ENCODE results near the gene NKG7.
A peak's percentile ranks its signal among the peaks of the same experiment; 100 is the strongest.

Gene NKG7

DNA sequence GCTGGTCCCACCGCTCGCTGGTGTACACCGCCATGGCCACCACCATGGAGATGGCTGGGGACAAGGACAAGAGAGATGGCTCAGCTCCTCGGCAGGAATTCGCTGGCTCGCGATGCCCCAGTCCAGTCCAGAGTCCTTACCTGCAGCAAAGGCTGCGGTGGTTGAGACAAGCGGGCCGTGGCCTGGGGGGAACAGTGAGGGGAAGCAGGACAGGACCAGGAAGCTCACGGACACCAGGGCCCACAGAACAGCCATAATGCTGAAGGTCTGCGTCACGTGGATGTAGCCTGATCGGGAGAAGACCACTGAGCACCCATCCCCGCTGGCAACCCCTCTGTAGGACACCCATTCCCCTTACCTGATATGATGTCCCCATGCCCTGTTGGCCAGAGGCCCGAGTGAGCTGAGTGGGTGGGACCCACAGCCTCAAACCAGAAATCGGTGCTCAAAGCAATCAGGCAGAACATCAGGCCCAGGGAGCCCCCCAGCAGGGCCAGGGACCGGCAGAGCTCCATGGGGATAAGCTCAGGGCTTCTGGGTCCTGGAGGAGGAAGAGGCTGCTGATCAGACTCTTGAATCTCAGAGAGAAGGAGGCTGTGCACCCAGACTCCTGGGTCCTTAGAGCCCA, 319 bp downstream of the NKG7 start:
- Mint-ChIP-seq H3K9me3 (ENCODE audit: low read depth) (no peaks in the 10 kb centered on the region), H3K36me3 (peaks cover 4% of the 10 kb centered on the region), H3K4me1 (ENCODE audit: low read depth) (peaks cover 77% of the 10 kb centered on the region), H3K27me3 (no peaks in the 10 kb centered on the region), H3K4me3 (peak overlapping the region; percentile 87), H3K27ac (peak overlapping the region; percentile 94)

DNA sequence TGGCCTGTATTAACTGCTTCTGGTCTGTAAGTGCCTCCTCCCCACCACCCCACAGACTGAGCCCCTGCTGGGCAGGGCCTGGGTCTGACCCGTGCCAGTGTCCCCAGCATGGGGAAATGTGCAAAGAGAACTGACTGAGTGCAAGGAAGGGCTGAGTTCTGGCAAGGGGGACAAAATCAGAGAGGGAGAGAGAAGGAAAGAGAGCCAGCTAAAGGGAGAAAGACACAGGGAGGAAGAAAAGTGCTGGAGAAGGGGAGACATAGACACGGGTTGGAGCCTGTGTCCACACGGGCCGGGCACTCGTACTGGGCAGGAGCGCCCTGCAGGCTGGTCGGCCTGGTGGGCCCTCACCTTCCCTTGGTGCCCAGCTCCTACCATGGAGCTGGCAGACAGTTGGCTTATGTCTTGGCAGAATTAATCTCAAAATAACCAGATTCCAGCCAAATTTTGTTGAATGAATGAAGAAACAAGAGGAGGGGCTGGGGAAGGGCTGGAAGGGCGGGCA, 1.2 kb downstream of the NKG7 start:
- H3K9me3 Mint-ChIP-seq (ENCODE audit: low read depth): no peaks in the 10 kb centered on the region
- H3K27ac Mint-ChIP-seq: peak overlapping the region; percentile 94
- no peaks in the 10 kb centered on the region for H3K27me3 Mint-ChIP-seq
- H3K36me3 Mint-ChIP-seq: peaks cover 4% of the 10 kb centered on the region
- peaks cover 72% of the 10 kb centered on the region for H3K4me1 Mint-ChIP-seq (ENCODE audit: low read depth)
- peak overlapping the region; percentile 87 for H3K4me3 Mint-ChIP-seq

- Mint-ChIP-seq H3K36me3 (peaks cover 4% of the 10 kb centered on the region), H3K9me3 (ENCODE audit: low read depth) (no peaks in the 10 kb centered on the region), H3K4me1 (ENCODE audit: low read depth) (peaks cover 69% of the 10 kb centered on the region), H3K27ac (peak overlapping the region; percentile 94), H3K27me3 (no peaks in the 10 kb centered on the region), H3K4me3 (peak overlapping the region; percentile 87)
These were observed 2.2 kb downstream of the NKG7 start for GRCh38 chr19:51370230-51370629.

DNA sequence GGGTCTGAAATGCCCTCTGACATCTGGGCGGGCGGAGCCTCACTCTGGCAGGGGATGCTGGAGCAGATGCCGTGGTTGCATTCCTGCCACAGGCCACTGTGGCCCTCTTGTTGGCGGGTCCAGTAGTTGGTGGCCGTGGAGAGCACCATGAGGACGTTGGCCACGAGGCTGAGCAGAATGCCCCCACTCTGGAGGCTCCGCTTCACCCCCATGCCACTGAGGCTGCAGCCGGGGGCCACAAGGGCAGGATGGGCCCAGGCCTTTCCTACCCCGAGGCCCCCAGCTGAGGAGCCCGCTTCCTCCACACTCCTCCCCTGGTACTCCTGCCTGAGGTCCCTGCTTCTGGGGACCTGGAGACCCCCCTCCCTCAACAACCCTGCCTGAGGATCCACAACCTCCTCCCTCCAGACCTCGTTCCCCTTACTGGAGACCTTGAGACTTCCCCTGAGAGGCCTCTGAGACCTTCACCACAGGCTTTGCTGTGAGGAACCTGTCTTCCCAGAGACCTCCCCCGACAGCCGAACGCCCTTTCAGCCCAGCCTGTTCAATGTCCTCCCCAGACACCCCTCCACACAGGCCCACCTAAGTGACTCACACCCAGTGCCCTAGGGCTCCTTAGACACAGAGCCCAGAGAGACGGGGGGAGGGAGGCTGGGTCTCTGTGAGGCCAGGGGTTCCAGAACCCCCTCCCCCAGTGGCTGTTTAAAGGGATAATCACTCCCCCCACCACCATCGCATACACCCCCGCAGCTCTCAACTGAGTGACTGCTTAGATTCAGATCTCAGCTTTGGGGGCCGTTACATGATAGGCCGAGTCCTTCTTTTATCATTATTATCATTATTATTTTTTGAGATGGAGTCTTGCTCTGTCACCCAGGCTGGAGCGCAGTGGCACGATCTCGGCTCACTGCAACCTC, 3.8 kb downstream of the NKG7 start, which contains the start of gene CLDND2:
Gene CLDND2, minus strand, starts transcription at position 638 of the 917 bp plus-strand sequence. Its CDS starts 426 bp downstream, at position 212.
- peaks cover 66% of the 10 kb centered on the region for H3K4me1 Mint-ChIP-seq (ENCODE audit: low read depth)
- H3K36me3 Mint-ChIP-seq: peaks cover 4% of the 10 kb centered on the region
- no peaks in the 10 kb centered on the region for H3K27me3 Mint-ChIP-seq
- H3K9me3 Mint-ChIP-seq (ENCODE audit: low read depth): no peaks in the 10 kb centered on the region
- H3K27ac Mint-ChIP-seq: peak within 1 kb of the TSS; percentile 99
- peak within 1 kb of the TSS; percentile 100 for H3K4me3 Mint-ChIP-seq

DNA sequence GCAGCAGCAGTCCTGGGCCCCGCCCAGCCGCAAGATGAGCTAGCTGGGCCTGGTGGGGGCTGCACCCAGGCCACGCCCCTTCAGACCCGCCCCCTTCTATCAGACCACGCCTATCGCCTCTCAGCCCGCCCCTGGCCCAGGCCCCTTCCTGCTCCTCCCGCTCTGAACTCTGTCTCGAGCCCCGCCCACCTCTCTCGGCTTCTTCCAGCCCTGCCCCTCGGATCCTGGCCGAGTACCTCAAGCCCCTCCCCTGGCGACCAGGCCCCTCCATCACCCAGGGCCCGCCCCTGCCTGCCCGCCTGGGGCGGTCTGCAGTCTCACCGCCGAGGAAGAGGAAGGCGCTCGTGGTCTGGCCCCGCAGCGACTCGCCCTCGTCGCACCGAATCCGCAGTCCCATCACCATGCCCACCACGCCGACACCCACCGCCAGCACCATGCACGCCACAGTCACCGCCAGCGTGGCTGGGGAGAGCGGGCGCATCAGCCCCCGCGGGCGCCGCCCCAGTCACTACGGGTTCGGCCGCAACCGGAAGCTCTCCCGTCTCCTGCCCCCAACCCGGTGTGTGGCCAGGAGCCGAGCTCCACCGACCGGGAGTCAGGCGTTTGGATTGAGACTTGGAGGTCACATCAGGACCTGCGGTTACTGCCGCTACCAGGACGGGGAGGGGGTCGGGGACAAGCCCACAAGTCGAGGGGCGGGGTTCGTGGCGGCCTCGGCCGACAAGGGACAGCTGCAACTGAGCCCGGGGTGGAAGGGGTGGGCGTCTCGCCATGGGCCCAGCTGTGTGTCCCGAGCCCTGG, 4.7 kb downstream of the NKG7 start:
- H3K4me3 Mint-ChIP-seq: peak overlapping the region; percentile 100
- H3K27ac Mint-ChIP-seq: peak overlapping the region; percentile 99
- H3K27me3 Mint-ChIP-seq: no peaks in the 10 kb centered on the region
- H3K9me3 Mint-ChIP-seq (ENCODE audit: low read depth): no peaks in the 10 kb centered on the region
- H3K4me1 Mint-ChIP-seq (ENCODE audit: low read depth): peaks cover 66% of the 10 kb centered on the region
- H3K36me3 Mint-ChIP-seq: peaks cover 4% of the 10 kb centered on the region

GRCh38 chr19:51367255-51367564, 5.2 kb downstream of the NKG7 start:
- Mint-ChIP-seq H3K9me3 (ENCODE audit: low read depth) (no peaks in the 10 kb centered on the region), H3K4me1 (ENCODE audit: low read depth) (peaks cover 66% of the 10 kb centered on the region), H3K36me3 (peaks cover 4% of the 10 kb centered on the region), H3K27ac (peak overlapping the region; percentile 99), H3K27me3 (no peaks in the 10 kb centered on the region), H3K4me3 (peak overlapping the region; percentile 100)

GRCh38 chr19:51366389-51367254, 5.8 kb downstream of the NKG7 start:
- peak overlapping the region; percentile 99 for H3K27ac Mint-ChIP-seq
- H3K9me3 Mint-ChIP-seq (ENCODE audit: low read depth): no peaks in the 10 kb centered on the region
- H3K36me3 Mint-ChIP-seq: peaks cover 4% of the 10 kb centered on the region
- H3K27me3 Mint-ChIP-seq: no peaks in the 10 kb centered on the region
- peak overlapping the region; percentile 100 for H3K4me3 Mint-ChIP-seq
- H3K4me1 Mint-ChIP-seq (ENCODE audit: low read depth): peaks cover 65% of the 10 kb centered on the region

DNA sequence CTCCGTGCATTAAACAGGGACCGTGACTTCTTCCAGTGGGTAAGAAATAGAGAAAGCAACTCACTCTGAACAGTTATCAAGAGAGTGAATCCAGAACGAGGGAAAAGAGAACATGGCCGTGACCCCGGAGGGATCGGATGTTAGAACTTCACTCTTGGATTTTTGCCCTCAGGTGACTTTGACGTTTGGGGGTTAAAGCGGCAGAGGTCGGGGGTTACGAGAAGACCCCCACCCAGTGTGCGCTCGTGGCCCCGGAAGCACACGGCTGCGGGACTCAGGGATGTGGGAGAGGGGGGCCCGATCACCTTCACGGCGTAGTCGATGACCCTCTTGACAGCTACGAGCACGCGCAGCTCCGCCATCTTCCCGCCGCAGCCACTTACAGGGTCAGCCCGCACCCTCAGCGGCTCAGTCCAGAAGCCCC, 6.5 kb downstream of the NKG7 start, which contains the start of gene ETFB:
Gene ETFB, minus strand, starts transcription at position 424 of the 424 bp plus-strand sequence. Its CDS starts 62 bp downstream, at position 362.
- H3K36me3 Mint-ChIP-seq: peaks cover 4% of the 10 kb centered on the region
- peak within 1 kb of the TSS; percentile 99 for H3K27ac Mint-ChIP-seq
- peak within 1 kb of the TSS; percentile 100 for H3K4me3 Mint-ChIP-seq
- H3K27me3 Mint-ChIP-seq: no peaks in the 10 kb centered on the region
- H3K4me1 Mint-ChIP-seq (ENCODE audit: low read depth): peaks cover 59% of the 10 kb centered on the region
- no peaks in the 10 kb centered on the region for H3K9me3 Mint-ChIP-seq (ENCODE audit: low read depth)

DNA sequence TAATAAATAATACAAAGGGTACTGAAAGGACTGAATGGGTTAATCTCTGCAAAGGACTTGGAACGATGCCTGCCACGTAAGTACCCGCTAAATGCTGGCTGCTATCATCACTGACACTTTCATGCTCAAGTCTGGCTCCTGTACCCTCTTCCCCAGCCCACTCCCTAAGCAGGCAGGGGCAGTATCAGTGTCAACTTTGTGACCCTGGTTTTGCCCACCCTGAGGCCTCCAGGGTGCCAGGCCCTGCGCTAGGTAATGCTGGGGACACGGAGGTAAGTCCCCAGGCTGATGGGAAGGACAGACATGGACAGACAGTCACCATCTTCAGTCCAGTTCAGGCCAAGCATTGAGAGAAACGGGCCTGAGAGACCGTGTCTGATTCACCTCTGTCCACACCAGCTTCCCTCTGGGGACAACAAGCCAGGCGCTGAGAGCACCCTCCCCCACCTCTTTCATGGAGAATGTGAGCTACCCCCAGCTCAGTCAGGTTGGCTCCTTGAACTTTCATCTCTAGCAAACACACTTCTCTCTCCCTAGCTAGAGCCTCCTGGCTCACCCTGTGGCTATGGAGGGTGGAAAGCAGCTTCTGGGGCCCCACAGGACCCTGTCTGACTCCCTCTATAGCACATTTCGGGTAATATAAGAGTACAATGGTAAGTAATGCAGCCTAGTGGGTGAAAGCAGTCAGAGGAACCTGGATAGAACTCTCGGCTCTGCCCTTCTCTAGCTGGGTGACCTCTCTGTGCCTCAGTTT, 7.1 kb downstream of the NKG7 start:
- H3K4me1 Mint-ChIP-seq (ENCODE audit: low read depth): peaks cover 56% of the 10 kb centered on the region
- H3K36me3 Mint-ChIP-seq: peaks cover 3% of the 10 kb centered on the region
- peak overlapping the region; percentile 99 for H3K27ac Mint-ChIP-seq
- H3K27me3 Mint-ChIP-seq: no peaks in the 10 kb centered on the region
- H3K9me3 Mint-ChIP-seq (ENCODE audit: low read depth): no peaks in the 10 kb centered on the region
- H3K4me3 Mint-ChIP-seq: peak overlapping the region; percentile 100

- H3K4me3 Mint-ChIP-seq: peak overlapping the region; percentile 80
- no peaks in the 10 kb centered on the region for H3K27me3 Mint-ChIP-seq
- H3K4me1 Mint-ChIP-seq (ENCODE audit: low read depth): peaks cover 54% of the 10 kb centered on the region
- no peaks in the 10 kb centered on the region for H3K36me3 Mint-ChIP-seq
- H3K27ac Mint-ChIP-seq: peak overlapping the region; percentile 92
- no peaks in the 10 kb centered on the region for H3K9me3 Mint-ChIP-seq (ENCODE audit: low read depth)
These were observed 8.0 kb downstream of the NKG7 start for GRCh38 chr19:51364200-51365106.

DNA sequence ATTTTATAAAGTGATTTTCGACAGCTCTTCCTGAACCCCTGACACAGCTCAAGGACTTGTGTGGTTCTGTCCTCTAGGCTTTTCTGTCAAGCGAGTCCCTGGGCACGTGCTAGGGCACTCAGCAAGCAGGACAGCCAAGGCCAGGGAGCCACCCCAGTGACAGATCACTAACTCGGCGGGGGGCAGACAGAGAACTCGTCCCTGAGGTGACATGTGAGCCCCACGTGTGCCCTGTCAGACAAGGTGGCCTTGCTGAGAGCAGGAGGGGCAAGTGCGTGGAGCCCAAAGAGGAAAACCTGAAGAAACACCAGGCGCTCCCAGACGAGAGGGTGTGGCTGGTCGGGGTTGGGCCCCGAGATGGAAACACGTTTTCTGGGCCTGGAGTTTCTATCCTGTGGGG, 11.2 kb downstream of the NKG7 start:
- Mint-ChIP-seq H3K27me3 (no peaks in the 10 kb centered on the region), H3K36me3 (no peaks in the 10 kb centered on the region), H3K4me3 (no peak overlapping the region), H3K27ac (no peak overlapping the region), H3K9me3 (ENCODE audit: low read depth) (no peaks in the 10 kb centered on the region), H3K4me1 (ENCODE audit: low read depth) (peaks cover 56% of the 10 kb centered on the region)

DNA sequence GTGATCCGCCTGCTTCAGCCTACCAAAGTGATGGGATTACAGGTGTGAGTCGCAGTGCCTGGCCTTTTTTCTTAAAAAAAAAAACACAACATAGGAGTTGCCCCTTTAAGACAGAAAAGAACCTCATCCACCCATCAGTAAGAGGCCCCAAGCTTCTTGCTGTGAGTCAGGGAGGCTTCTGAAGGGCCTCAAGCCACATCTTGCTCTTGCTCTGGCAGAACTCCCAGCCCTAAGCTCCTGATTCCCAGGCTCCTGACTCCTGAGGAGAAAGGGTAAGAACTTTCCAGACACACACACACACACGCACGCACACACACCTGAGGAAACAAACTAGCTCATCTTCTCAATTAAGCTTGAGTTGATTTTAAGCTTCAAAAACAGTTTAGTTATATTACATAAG, 13.2 kb downstream of the NKG7 start:
- no peaks in the 10 kb centered on the region for H3K9me3 Mint-ChIP-seq (ENCODE audit: low read depth)
- H3K27ac Mint-ChIP-seq: no peak overlapping the region
- H3K27me3 Mint-ChIP-seq: no peaks in the 10 kb centered on the region
- no peaks in the 10 kb centered on the region for H3K36me3 Mint-ChIP-seq
- H3K4me1 Mint-ChIP-seq (ENCODE audit: low read depth): peaks cover 57% of the 10 kb centered on the region
- H3K4me3 Mint-ChIP-seq: no peak overlapping the region

All from activated naive CD8-positive, alpha-beta T cell (primary cell).